HepG2 (cell line): Measurements from ENCODE around the gene RALB. TPM values are rescaled to one million over a fixed set of nuclear protein-coding genes. Genes with fewer than 3 reads are reported as not detected.

Experiments used
- DRAP1 ChIP-seq: IDR thresholded peaks from 2 replicates; pipeline ENCODE4 v1.6.1; 2016; ENCODE audit warnings: missing genetic modification reagents, missing compliant biosample characterization
- FOXO1 ChIP-seq: sonication (generic); formaldehyde crosslinking; IDR thresholded peaks from 2 replicates; pipeline ENCODE4 v1.4.0; 2020; ENCODE audit warnings: missing genetic modification reagents
- GABPA ChIP-seq, 2 experiments: IDR thresholded peaks; 2 replicates each; pipeline ENCODE4 v1.6.1; 2011 to 2016; ENCODE audit warnings: low read depth in 2 of 2, low read length in 1 of 2, missing biosample characterization in 1 of 2, missing genetic modification characterization in 1 of 2
- GATAD2A ChIP-seq: IDR thresholded peaks from 2 replicates; pipeline ENCODE4 v1.6.1; 2016
- HIC2 ChIP-seq: sonication (generic); formaldehyde crosslinking; IDR thresholded peaks from 2 replicates; pipeline ENCODE4 v1.9.0; 2022; ENCODE audit warnings: low read depth, missing genetic modification reagents
- HMG20A ChIP-seq: IDR thresholded peaks from 2 replicates; pipeline ENCODE4 v1.6.1; 2016; ENCODE audit warnings: borderline replicate concordance
- JUN ChIP-seq: sonication (generic); formaldehyde crosslinking; IDR thresholded peaks from 2 replicates; pipeline ENCODE4 v1.4.0; 2020; ENCODE audit warnings: mild to moderate bottlenecking, missing genetic modification reagents
- JUNB ChIP-seq: sonication (generic); formaldehyde crosslinking; IDR thresholded peaks from 2 replicates; pipeline ENCODE4 v1.8.0; 2022; ENCODE audit warnings: missing genetic modification reagents, mild to moderate bottlenecking, borderline replicate concordance
- MAZ ChIP-seq, 2 experiments: sonication (generic) in 1 of 2; formaldehyde crosslinking in 1 of 2; IDR thresholded peaks; 2 replicates each; pipeline versions ENCODE4 v1.5.0 to v1.6.1; 2012 to 2020; ENCODE audit warnings: low read depth in 2 of 2, mild to moderate bottlenecking in 2 of 2, borderline replicate concordance in 1 of 2, improper control_type of control experiment in 1 of 2, low read length in 1 of 2, missing genetic modification reagents in 1 of 2, moderate library complexity in 1 of 2
- MBNL3 ChIP-seq: fragments of 250-450 bp; sonication (Bioruptor Pico); conservative IDR thresholded peaks from 2 replicates; pipeline ENCODE4 v1.8.0; 2022; ENCODE audit warnings: mild to moderate bottlenecking, inconsistent platforms
- NFKBIZ ChIP-seq: IDR thresholded peaks from 2 replicates; pipeline ENCODE4 v1.6.1; 2018; ENCODE audit warnings: missing genetic modification reagents, missing compliant biosample characterization
- PCBP1 ChIP-seq: fragments of 200-400 bp; formaldehyde crosslinking; IDR thresholded peaks from 2 replicates; pipeline ENCODE4 v1.6.1; 2017; ENCODE audit warnings: mild to moderate bottlenecking, low read depth, low read length, borderline replicate concordance
- TSC22D2 ChIP-seq: sonication (generic); formaldehyde crosslinking; IDR thresholded peaks from 2 replicates; pipeline ENCODE4 v1.5.1; 2020; ENCODE audit warnings: missing genetic modification reagents, mild to moderate bottlenecking, borderline replicate concordance
- ZBTB49 ChIP-seq: sonication (generic); formaldehyde crosslinking; IDR thresholded peaks from 2 replicates; pipeline ENCODE4 v1.4.0; 2020; ENCODE audit warnings: missing genetic modification reagents, borderline replicate concordance
- ZFP36L1 ChIP-seq: sonication (generic); formaldehyde crosslinking; IDR thresholded peaks from 2 replicates; pipeline ENCODE4 v1.8.0; 2022; ENCODE audit warnings: mild to moderate bottlenecking, missing genetic modification reagents, moderate library complexity
- ZNF570 ChIP-seq: sonication (generic); formaldehyde crosslinking; IDR thresholded peaks from 2 replicates; pipeline ENCODE4 v1.4.0; 2020; ENCODE audit warnings: mild to moderate bottlenecking, missing genetic modification reagents, borderline replicate concordance
- ZNF746 ChIP-seq: sonication (generic); formaldehyde crosslinking; IDR thresholded peaks from 2 replicates; pipeline ENCODE4 v1.8.0; 2022; ENCODE audit warnings: mild to moderate bottlenecking, missing genetic modification reagents
- polyA plus RNA-seq, 8 experiments: library from polyadenylated mRNA; depleted of rRNA in 3 of 8; stranded (reverse) in 7 of 8; unstranded in 1 of 8; fragments of >200 nt; fragmentation: Illumina TruSeq in 4 of 8; extraction: Trizol in 4 of 8; gene quantifications; 2 replicates each; pipeline versions ENCODE4 v1.2.1 to v1.2.3, GENCODE V29; 2011 to 2016; ENCODE audit warnings: low read depth in 4 of 8, missing spikeins in 1 of 8, mixed read lengths in 1 of 8; ENCODE audit not compliant: insufficient read depth in 1 of 8
- total RNA-seq, 5 experiments: library from RNA; depleted of rRNA; stranded (reverse); fragments of >200 nt; fragmentation: Illumina TruSeq; extraction: Trizol; gene quantifications; 2 replicates each; pipeline ENCODE4 v1.2.3, GENCODE V29; 2016; ENCODE audit warnings: low read depth in 1 of 5
- TF ChIP-seq, protein P1 (sequence below): sonication (generic); formaldehyde crosslinking; IDR thresholded peaks from 2 replicates; pipeline ENCODE4 v1.8.1; 2022; ENCODE audit warnings: mild to moderate bottlenecking, missing genetic modification reagents

RALB gene
- total and polyA plus RNA-seq, 2 of the 13 experiments (the other 11 are each of a cell fraction or from before 2014, with no cell fraction given) = 37.8 to 43.2 TPM

GRCh38 chr2:120253021-120253882, 600 bp downstream of the RALB start (continued):
- no peak for TF ChIP-seq TSC22D2 (CRISPR knock-in tag)
- no peak for TF ChIP-seq ZNF570 (CRISPR knock-in tag)
- no peak for TF ChIP-seq ZFP36L1 (CRISPR knock-in tag)
- TF ChIP-seq, protein P1, sequence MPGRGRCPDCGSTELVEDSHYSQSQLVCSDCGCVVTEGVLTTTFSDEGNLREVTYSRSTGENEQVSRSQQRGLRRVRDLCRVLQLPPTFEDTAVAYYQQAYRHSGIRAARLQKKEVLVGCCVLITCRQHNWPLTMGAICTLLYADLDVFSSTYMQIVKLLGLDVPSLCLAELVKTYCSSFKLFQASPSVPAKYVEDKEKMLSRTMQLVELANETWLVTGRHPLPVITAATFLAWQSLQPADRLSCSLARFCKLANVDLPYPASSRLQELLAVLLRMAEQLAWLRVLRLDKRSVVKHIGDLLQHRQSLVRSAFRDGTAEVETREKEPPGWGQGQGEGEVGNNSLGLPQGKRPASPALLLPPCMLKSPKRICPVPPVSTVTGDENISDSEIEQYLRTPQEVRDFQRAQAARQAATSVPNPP (CRISPR knock-in tag) = no peak; the same call in 1 of the 2 replicates
- no peak for TF ChIP-seq HMG20A (CRISPR knock-in tag)
- TF ChIP-seq GABPA (IDR thresholded peaks at IDR 0.05; ENCODE audit: low read depth, low read length) = peak; percentile 62
- TF ChIP-seq GABPA (CRISPR knock-in tag; IDR thresholded peaks at IDR 0.05; ENCODE audit: low read depth) = peak; percentile 75
- TF ChIP-seq ZBTB49 (CRISPR knock-in tag) = peak; percentile 73; the same call in 1 of the 2 replicates
- TF ChIP-seq JUN (CRISPR knock-in tag) = no peak
- TF ChIP-seq ZNF746 (CRISPR knock-in tag) = peak; percentile 82
- peak; percentile 36; the same call in 1 of the 2 replicates for TF ChIP-seq GATAD2A (CRISPR knock-in tag)
- no peak for TF ChIP-seq MBNL3
- TF ChIP-seq HIC2 (CRISPR knock-in tag) = no peak
- TF ChIP-seq FOXO1 (CRISPR knock-in tag) = 0 out of 2 replicates have a peak, but pooled peaks have one; percentile 20
- no peak for TF ChIP-seq JUNB
- TF ChIP-seq MAZ (IDR thresholded peaks at IDR 0.05; ENCODE audit: borderline replicate concordance, low read depth, low read length) = no peak
- peak; percentile 65 for TF ChIP-seq MAZ (CRISPR knock-in tag; IDR thresholded peaks at IDR 0.05; ENCODE audit: low read depth)
- TF ChIP-seq DRAP1 (CRISPR knock-in tag) = no peak
- TF ChIP-seq PCBP1 = 0 out of 2 replicates have a peak, but pooled peaks have one; percentile 32
- no peak for TF ChIP-seq NFKBIZ
